GM18867 (cell line): ENCODE results near the gene NTRK2.

Source experiments
- ATAC-seq: cut with Tn5 transposase; IDR thresholded peaks from one replicate; pipeline ENCODE4 v1.9.1; 2021; ENCODE audit warnings: mild to moderate bottlenecking, moderate library complexity; ENCODE audit not compliant: unreplicated experiment

The NTRK2 gene

DNA sequence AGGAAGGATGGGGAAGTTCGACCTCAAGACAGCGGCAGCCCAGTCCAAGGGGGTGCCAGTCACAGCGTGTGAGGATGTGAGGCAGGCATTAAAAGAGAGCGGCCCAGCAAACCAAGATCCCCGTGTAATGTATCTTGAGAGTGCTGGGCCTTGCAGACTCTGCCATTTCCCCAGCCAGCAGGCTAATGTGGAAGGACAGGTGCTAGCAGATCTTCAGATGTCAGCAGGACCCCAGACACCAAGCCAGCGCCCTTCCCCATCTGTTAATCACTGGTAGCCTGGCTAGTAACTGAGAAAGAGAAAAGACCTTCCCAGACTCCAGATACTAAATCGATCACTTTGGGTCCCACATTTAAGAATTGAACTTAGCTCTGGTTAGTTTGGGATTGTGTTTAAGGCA is 62.2 kb downstream of the NTRK2 start:
- no peak for ATAC-seq

DNA sequence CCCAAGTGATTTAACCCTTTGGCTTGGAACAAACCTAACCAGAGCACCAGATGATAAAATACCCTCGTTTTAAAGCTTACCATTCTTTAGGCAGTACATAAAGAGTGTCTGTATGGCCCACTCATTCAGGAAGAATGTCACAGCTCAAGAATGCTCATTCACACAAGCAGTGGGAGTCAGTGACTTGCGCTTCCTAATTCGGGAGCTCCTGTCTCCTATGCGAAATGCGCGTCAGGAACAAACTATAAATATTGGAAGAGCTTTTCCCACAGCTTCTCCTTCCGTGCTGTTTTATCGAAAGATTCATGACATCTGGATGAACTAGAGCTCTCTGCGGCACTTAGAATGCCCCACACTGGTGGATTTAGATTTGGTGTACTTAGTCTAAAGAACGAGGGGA is 66.6 kb downstream of the NTRK2 start:
- ATAC-seq, result no peak

- ATAC-seq, result no peak
These were observed 67.0 kb downstream of the NTRK2 start for GRCh38 chr9:84736536-84736935.

- no peak for ATAC-seq
These were observed 68.8 kb downstream of the NTRK2 start for GRCh38 chr9:84738353-84738752.

- no peak for ATAC-seq
These were observed 72.7 kb downstream of the NTRK2 start for GRCh38 chr9:84742261-84742660.

GRCh38 chr9:84744195-84744594 is 74.7 kb downstream of the NTRK2 start:
- ATAC-seq, result peak; percentile 47

- ATAC-seq, result no peak
These were observed 75.2 kb downstream of the NTRK2 start for GRCh38 chr9:84744726-84745125.

- ATAC-seq, result peak; percentile 37
These were observed 78.6 kb downstream of the NTRK2 start for GRCh38 chr9:84748112-84748511.

GRCh38 chr9:84750152-84750865 is 80.8 kb downstream of the NTRK2 start:
- ATAC-seq, result no peak

DNA sequence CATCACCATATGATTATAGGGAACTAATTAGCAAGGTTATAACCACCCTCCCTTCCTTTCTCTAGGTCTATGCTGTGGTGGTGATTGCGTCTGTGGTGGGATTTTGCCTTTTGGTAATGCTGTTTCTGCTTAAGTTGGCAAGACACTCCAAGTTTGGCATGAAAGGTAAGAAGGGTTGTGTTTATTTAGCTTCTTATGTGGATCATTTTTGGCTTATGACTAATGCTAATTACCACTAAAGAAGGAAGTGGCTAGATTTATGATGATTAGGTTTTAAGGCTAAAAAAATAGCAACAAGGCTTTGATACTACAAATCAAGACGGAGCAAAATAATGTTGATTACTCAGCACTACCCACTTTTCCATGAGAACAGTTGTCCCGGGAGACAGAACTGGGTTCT is 82.4 kb downstream of the NTRK2 start:
- ATAC-seq, result no peak

GRCh38 chr9:84754461-84754860 is 84.9 kb downstream of the NTRK2 start:
- ATAC-seq, result no peak

DNA sequence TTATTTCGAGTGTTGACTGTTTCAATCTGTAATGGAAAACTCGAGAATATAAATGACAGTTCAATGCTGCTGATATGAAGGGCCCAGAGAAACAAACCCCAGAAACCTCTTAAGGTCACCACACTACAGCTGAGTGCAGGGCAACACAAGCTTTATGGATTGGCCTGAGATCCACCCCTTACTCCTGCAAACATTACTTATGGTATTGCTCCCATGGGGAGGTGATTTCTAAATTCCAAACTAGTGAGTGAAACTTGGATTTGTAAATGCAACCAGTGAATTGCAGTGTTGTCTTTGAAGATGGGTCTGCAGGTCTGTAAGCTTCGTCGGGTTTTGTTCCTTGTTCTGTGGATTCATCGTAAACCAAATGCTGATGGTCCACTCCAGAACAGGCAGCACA is 85.4 kb downstream of the NTRK2 start:
- no peak for ATAC-seq

- no peak for ATAC-seq
These were observed 85.9 kb downstream of the NTRK2 start for GRCh38 chr9:84755380-84755779.

DNA sequence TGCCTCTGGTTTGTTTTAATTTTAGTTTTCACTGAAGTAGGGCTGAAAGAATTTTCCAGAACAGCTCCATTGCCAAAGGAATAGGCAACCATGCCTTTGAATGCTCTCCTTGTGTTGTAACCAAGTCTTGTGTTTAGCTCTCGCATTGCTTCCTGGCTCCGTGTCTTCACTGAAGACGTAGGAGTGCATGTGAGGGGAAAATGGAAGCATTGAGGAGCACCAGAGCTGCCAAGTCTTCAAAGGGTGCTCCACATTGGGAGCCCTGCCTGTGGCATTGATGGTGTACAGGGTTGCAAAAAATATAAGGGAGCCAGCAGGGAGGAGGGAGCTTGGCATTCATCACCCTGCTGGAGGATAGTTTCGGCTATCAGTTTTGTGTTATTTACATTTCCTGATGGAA is 86.6 kb downstream of the NTRK2 start:
- no peak for ATAC-seq

GRCh38 chr9:84756731-84757130 is 87.2 kb downstream of the NTRK2 start:
- no peak for ATAC-seq

DNA sequence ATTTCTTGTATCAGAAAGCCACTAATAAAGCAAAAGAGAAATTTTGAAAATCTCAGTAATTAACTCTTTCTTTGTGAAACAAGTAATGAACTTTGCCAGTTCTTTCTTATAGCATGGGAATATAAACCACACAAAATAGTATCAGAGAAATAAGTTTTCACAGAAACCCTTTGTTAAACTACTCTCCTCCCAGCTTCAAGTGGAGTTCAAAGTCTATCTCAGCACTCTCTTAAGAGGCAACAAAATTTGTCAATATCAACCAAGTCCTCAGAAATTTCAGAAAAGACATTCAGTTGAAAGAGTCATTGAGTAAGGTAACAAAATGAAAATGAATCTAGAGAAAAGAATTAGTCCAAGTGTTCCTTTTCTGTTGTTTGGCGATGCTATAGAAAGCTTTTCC is 89.3 kb downstream of the NTRK2 start:
- no peak for ATAC-seq

- peak; percentile 58 for ATAC-seq
These were observed 89.8 kb downstream of the NTRK2 start for GRCh38 chr9:84759300-84759750.

DNA sequence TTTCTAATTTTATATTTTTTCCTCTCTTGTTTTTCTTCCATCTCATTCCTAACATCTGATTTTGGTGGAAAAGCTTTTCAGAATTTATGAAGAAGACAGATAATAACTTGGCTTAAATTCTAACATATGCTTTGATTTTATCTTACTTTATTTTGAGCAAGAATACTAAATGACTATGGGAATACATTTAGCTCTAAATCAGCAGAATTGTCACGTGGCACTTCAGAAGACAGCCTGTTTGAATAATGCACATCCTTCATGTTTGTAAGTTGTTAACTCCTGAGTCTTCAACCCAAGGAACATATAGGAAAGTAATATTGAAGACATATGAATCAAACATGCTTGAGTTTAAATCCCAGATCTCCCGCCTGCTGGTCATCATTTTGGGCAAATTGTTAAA is 90.3 kb downstream of the NTRK2 start:
- ATAC-seq, result no peak

- peak; percentile 60 for ATAC-seq
These were observed 91.7 kb downstream of the NTRK2 start for GRCh38 chr9:84761137-84761808.

DNA sequence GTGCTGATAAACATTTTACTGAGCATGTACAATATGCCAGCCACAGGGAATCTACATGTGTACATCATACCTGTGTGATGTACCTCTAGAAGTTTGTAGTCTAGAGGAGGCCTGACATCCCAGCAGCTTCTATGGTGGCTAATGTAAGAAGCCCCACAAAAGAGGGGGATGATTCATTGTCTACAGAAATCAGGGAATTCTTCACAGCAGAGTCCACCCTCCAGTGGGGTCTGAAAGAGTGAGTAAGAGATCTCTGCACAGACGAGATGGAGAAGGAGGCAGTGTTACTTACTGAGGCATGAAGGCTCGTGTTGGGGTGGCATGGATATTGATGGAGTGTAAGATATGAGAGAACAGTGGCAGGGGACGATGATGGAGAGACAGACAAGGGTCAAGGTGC is 103.0 kb downstream of the NTRK2 start:
- no peak for ATAC-seq

DNA sequence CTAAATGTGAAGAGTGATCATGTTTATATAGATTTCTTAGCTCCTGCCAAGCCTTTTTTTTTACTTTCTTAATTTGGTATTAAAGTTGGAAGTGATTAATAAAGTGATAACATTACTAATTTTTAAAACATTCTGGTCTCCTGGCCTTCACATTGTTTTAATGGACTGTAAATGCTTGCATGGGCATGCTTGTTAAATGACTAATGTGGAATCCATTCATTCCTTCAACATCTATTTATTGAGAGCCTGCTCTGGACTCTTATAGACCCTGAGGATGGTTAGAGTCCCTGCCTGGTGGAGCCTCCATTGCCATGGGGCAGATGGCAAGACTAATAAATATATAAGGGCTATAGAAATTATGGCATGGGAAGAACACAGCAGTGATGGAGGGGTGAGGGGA is 103.5 kb downstream of the NTRK2 start:
- no peak for ATAC-seq

DNA sequence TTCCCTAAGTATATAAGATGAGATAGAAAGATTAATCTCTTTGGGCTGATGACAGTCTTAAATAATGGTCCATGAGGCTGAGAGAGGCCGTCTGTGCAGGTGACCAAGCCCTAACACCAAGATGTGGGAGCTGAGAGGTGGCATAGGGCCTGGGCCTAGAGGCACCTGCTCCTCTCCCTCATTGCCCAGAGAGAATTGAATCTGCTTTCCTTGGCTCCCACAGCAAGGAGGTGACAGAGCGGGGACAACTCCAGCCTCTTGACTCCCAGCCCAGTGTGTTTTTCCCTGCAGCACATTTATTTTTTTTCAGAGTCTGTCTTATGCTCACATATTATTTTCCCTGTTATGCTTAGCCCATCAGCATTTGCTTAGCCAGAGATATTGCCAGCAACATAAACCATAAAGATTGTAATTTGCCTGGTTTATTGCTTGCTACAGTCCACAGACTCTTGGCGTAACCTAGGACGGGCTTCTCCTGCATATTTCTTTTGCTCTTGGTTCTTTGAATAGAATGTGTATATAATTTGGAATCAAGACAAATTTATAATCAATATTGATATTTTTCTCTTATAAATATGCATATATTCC is 105.6 kb downstream of the NTRK2 start:
- ATAC-seq, result no peak
